Measurements from ENCODE around the gene GRID2IP. TPM values are rescaled to one million over a fixed set of nuclear protein-coding genes. Genes with fewer than 3 reads are reported as not detected.

Gene GRID2IP
- total and polyA plus RNA-seq, 2 of the 13 experiments (the other 11 are each of a cell fraction or from before 2014, with no cell fraction given) = 0.03 TPM; not detected in 1

GRCh38 chr7:6589151-6589828 lies 38.0 kb upstream of the GRID2IP start:
- ChIA-PET CTCF (ENCODE audit: low intra/inter-chr PET ratio, low total read pairs) (interaction anchor here (0.7 to 1.4 kb wide), 3 partner anchors 11 to 73 kb away, joined by 3 to 4 read pairs (median 3); no protein-coding TSS in a partner anchor), POLR2A (interaction anchor here (0.8 to 5.1 kb wide), 4 partner anchors 13 to 118 kb away, joined by 3 to 105 read pairs (median 4); partner anchors contain the start of genes ZDHHC4 and ZNF12)
- Histone ChIP-seq H4K20me1 (ENCODE audit: insufficient read depth, low read length) (no peaks in the 10 kb centered on the region), H3K4me3 (replicated peaks in 1 of 3; ENCODE audit: insufficient read depth in 1 of 3, low read depth in 2 of 3, low read length in 3 of 3) (peak overlapping the region in 2 of 3 experiments; percentile 12 to 97; a peak in 2 of 6 replicates), H3K36me3 (replicated peaks in 1 of 2; ENCODE audit: control insufficient read depth in 1 of 2, insufficient read depth in 2 of 2, low read length in 2 of 2) (peaks cover 13 to 34% of the 10 kb centered on the region in 2 experiments), H3K9me3 (ENCODE audit: low read length) (no peaks in the 10 kb centered on the region), H3K4me2 (ENCODE audit: low read depth, low read length) (peak overlapping the region; percentile 66), H3K9ac (ENCODE audit: insufficient read depth, low read depth, low read length) (peak overlapping the region; percentile 43; the same call in 1 of the 2 replicates), H2AFZ (ENCODE audit: low read length) (no peak overlapping the region), H3K27ac (ENCODE audit: extremely low read length, insufficient read depth, low read length) (peak overlapping the region; percentile 71), H3K4me1 (ENCODE audit: insufficient read depth, low read length) (peaks cover 33% of the 10 kb centered on the region), H3K79me2 (ENCODE audit: insufficient read depth, low read length) (peaks cover 11% of the 10 kb centered on the region), H3K27me3 (ENCODE audit: control insufficient read depth in 1 of 2, insufficient read depth in 2 of 2, low read length in 2 of 2) (no peaks in the 10 kb centered on the region)
- 91% methylated on average over 8 of the region's 22 CpGs for whole genome bisulfite sequencing (ENCODE audit: low lambda C conversion rate)
- intact Hi-C loops (cut with micrococcal nuclease; ENCODE audit: unreplicated experiment) = no loop called here
- ATAC-seq (peak; percentile 2; the same call in 2 of the 3 replicates), DNase-seq (ENCODE audit: low spot score) (no peak), FAIRE-seq (no peak)
- no TSS peak for BruUV-seq (replicated peaks)
- in situ Hi-C loops (cut with HindIII; ENCODE audit: extremely low pct_ligation_motif_present, low pct_unique_long_range_greater_than_20kb) = no loop called here
- TF ChIP-seq SRF (IDR thresholded peaks at IDR 0.05; ENCODE audit: low read depth, low read length) (no peak), ZNF362 (CRISPR knock-in tag; IDR thresholded peaks at IDR 0.05; ENCODE audit: borderline replicate concordance) (0 out of 2 replicates have a peak, but pooled peaks have one; percentile 41), ATF7-NPFF (CRISPR knock-in tag; IDR thresholded peaks at IDR 0.05; ENCODE audit: low read depth) (no peak), KLF16 (CRISPR knock-in tag; IDR thresholded peaks at IDR 0.05) (no peak), NRL (CRISPR knock-in tag; IDR thresholded peaks at IDR 0.05; ENCODE audit: borderline replicate concordance) (peak; percentile 76; the same call in 1 of the 2 replicates), TIGD3 (CRISPR knock-in tag; IDR thresholded peaks at IDR 0.05; ENCODE audit: borderline replicate concordance) (no peak), ZNF280B (CRISPR knock-in tag; IDR thresholded peaks at IDR 0.05; ENCODE audit: borderline replicate concordance) (peak; percentile 44; the same call in 1 of the 2 replicates), HNF4A (CRISPR knock-in tag; IDR thresholded peaks at IDR 0.05) (no peak), EP300 (IDR thresholded peaks at IDR 0.05; ENCODE audit: low read depth in 2 of 2, low read length in 2 of 2) (no peak), EP300 (CRISPR knock-in tag; IDR thresholded peaks at IDR 0.05; ENCODE audit: borderline replicate concordance) (no peak), ZNF674 (CRISPR knock-in tag; IDR thresholded peaks at IDR 0.05; ENCODE audit: low read depth) (0 out of 2 replicates have a peak, but pooled peaks have one; percentile 25), MYC (CRISPR knock-in tag; IDR thresholded peaks at IDR 0.05; ENCODE audit: borderline replicate concordance) (no peak), ZNF292 (CRISPR knock-in tag; IDR thresholded peaks at IDR 0.05; ENCODE audit: borderline replicate concordance, low read depth) (no peak), PAXIP1 (CRISPR knock-in tag; conservative IDR thresholded peaks at IDR 0.05) (0 out of 2 replicates have a peak, but pooled peaks have one; percentile 4)
